ENCODE results near the gene CDCP1. TPM values are rescaled to one million over a fixed set of nuclear protein-coding genes. Genes with fewer than 3 reads are reported as not detected.

Gene CDCP1
- total RNA-seq, 2 experiments from 2014 or later = 1.7 to 1.8 TPM

DNA sequence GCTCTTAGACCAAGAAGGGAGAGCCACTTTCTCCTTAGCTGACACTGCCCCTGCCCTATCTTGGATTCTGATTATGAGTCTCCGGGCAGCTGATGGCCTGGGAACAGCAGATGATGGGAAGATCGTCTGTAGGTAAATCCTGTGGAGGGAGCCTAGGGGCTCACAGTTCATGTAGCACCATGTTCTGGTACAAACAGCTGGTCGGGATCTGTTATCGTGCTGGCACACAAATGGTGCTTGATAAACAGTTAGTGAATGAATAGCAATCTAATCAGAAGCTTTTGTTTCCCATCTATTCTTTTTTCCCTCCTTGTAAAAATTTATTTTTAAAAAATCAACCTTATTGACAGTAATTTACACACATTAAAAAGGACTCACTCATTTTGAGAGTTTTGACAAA, 26.8 kb downstream of the CDCP1 start:
- H3K4me1 Mint-ChIP-seq (ENCODE audit: low read depth) = peaks cover 33% of the 10 kb centered on the region

DNA sequence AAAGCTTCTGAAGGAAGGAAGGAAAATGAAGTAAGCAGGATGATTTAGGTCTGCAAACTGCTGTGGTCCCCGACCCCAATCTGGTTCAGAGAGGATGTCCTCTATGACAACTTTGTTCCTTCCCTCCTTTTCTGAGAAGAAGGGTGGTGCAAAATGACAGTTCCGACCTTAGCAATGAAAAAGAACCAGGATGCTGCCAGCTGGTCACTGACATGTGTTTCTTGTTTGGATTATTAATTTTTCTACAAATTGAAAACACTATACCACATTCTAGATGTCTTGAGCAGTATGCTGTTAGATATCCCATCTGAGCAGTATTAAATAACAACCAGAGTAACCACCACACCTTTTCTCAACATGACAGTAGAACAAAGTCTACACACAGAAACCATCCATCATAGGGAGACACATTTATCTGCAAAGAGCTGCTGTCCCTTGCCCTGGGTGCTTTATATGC, 27.5 kb downstream of the CDCP1 start:
- Histone ChIP-seq H3K27ac (ENCODE audit: low read depth in 1 of 2, low read length in 2 of 2) (peak overlapping the region in 1 of 2 donors; percentile 2), H3K27me3 (ENCODE audit: control insufficient read depth in 1 of 2, insufficient read depth in 2 of 2, low read length in 2 of 2) (no peaks in the 10 kb centered on the region), H3K4me3 (ENCODE audit: low read length) (no peak overlapping the region), H3K4me1 (ENCODE audit: insufficient read depth, low read length) (peaks cover 25% of the 10 kb centered on the region), H3K9me3 (ENCODE audit: control insufficient read depth in 1 of 2, insufficient read depth in 1 of 2, low read length in 2 of 2) (no peaks in the 10 kb centered on the region), H3K36me3 (ENCODE audit: insufficient read depth, low read length) (no peaks in the 10 kb centered on the region)
- peaks cover 5% of the 10 kb centered on the region for H3K36me3 Mint-ChIP-seq (ENCODE audit: low read depth)
- ChIA-PET POLR2A (interaction anchor here (0.6 to 2.0 kb wide), 7 partner anchors 11 to 1624 kb away, joined by 3 to 9 read pairs (median 3); no protein-coding TSS in a partner anchor), CTCF (no interaction called here)
- ATAC-seq (ENCODE audit: poor library complexity) = no peak
- no peaks in the 10 kb centered on the region for H3K9me3 Mint-ChIP-seq
- intact Hi-C loops (cut with DNase I, micrococcal nuclease) = loop anchor here in 1 of 2 experiments (5.0 kb wide), 2 partner anchors 49 to 76 kb away; no protein-coding TSS in a partner anchor
- H3K4me1 Mint-ChIP-seq (ENCODE audit: low read depth) = peaks cover 41% of the 10 kb centered on the region
- no peaks in the 10 kb centered on the region for H3K27me3 Mint-ChIP-seq
- no peak overlapping the region for H3K4me3 Mint-ChIP-seq
- TF ChIP-seq, protein P1, sequence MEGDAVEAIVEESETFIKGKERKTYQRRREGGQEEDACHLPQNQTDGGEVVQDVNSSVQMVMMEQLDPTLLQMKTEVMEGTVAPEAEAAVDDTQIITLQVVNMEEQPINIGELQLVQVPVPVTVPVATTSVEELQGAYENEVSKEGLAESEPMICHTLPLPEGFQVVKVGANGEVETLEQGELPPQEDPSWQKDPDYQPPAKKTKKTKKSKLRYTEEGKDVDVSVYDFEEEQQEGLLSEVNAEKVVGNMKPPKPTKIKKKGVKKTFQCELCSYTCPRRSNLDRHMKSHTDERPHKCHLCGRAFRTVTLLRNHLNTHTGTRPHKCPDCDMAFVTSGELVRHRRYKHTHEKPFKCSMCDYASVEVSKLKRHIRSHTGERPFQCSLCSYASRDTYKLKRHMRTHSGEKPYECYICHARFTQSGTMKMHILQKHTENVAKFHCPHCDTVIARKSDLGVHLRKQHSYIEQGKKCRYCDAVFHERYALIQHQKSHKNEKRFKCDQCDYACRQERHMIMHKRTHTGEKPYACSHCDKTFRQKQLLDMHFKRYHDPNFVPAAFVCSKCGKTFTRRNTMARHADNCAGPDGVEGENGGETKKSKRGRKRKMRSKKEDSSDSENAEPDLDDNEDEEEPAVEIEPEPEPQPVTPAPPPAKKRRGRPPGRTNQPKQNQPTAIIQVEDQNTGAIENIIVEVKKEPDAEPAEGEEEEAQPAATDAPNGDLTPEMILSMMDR (IDR thresholded peaks at IDR 0.05) = no peak
- H3K27ac Mint-ChIP-seq = peak overlapping the region; percentile 77
- DNase-seq = no peak

More for the DNA sequence above, 26.8 kb downstream of the CDCP1 start:
- H3K36me3 ChIP-seq (ENCODE audit: insufficient read depth, low read length) = no peaks in the 10 kb centered on the region
- Mint-ChIP-seq H3K27me3 (no peaks in the 10 kb centered on the region), H3K36me3 (ENCODE audit: low read depth) (peaks cover 5% of the 10 kb centered on the region), H3K27ac (no peak overlapping the region), H3K4me3 (no peak overlapping the region), H3K9me3 (no peaks in the 10 kb centered on the region)
- ATAC-seq (ENCODE audit: poor library complexity) = no peak
- peaks cover 21% of the 10 kb centered on the region for H3K4me1 ChIP-seq (ENCODE audit: insufficient read depth, low read length)
- H3K9me3 ChIP-seq (ENCODE audit: control insufficient read depth in 1 of 2, insufficient read depth in 1 of 2, low read length in 2 of 2) = no peaks in the 10 kb centered on the region
- intact Hi-C loops (cut with DNase I, micrococcal nuclease) = loop anchor here in 1 of 2 experiments (5.0 kb wide), 2 partner anchors 48 to 77 kb away; no protein-coding TSS in a partner anchor
- ChIA-PET CTCF (interaction anchor here (0.9 kb wide), 1 partner anchor 79 kb away, joined by 3 read pairs; no protein-coding TSS in a partner anchor), POLR2A (interaction anchor here (2.0 kb wide), 1 partner anchor 10 kb away, joined by 5 read pairs; no protein-coding TSS in a partner anchor)
- H3K27ac ChIP-seq (ENCODE audit: low read depth in 1 of 2, low read length in 2 of 2) = no peak overlapping the region
- DNase-seq = no peak
- H3K4me3 ChIP-seq (ENCODE audit: low read length) = no peak overlapping the region
- TF ChIP-seq, protein P1 (IDR thresholded peaks at IDR 0.05) = no peak
- no peaks in the 10 kb centered on the region for H3K27me3 ChIP-seq (ENCODE audit: control insufficient read depth in 1 of 2, insufficient read depth in 2 of 2, low read length in 2 of 2)

DNA sequence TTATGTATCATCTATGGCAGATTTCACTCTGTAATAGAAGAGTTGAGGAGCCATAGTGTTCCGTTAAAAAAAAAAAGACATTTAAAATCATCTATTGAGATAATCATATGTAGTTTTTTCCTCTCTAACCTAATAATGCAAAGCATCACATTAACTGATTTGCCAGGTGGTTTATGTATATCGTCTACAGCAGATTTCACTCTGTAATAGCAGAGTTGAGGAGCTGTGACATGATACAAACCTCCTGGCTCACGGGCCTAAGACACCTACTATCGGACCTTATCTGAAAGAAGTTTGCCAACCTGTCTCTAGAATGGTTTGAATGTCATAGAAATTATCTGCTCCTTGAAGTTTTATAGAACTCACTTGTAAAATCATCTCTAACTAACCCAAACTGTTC, 29.8 kb downstream of the CDCP1 start:
- DNase-seq = no peak
- ChIA-PET CTCF (no interaction called here), POLR2A (no interaction called here)
- peaks cover 5% of the 10 kb centered on the region for H3K36me3 Mint-ChIP-seq (ENCODE audit: low read depth)
- intact Hi-C loops (cut with DNase I, micrococcal nuclease) = loop anchor here in 1 of 2 experiments (5.0 kb wide), 2 partner anchors 51 to 74 kb away; no protein-coding TSS in a partner anchor
- H3K27me3 Mint-ChIP-seq = no peaks in the 10 kb centered on the region
- no peaks in the 10 kb centered on the region for H3K9me3 Mint-ChIP-seq
- no peak for ATAC-seq (ENCODE audit: poor library complexity)
- H3K9me3 ChIP-seq (ENCODE audit: control insufficient read depth in 1 of 2, insufficient read depth in 1 of 2, low read length in 2 of 2) = peaks cover 0 to 3% of the 10 kb centered on the region in 2 experiments
- no peak overlapping the region for H3K4me3 ChIP-seq (ENCODE audit: low read length)
- no peak overlapping the region for H3K27ac Mint-ChIP-seq
- no peak overlapping the region for H3K27ac ChIP-seq (ENCODE audit: low read depth in 1 of 2, low read length in 2 of 2)
- H3K4me1 ChIP-seq (ENCODE audit: insufficient read depth, low read length) = peaks cover 38% of the 10 kb centered on the region
- H3K36me3 ChIP-seq (ENCODE audit: insufficient read depth, low read length) = no peaks in the 10 kb centered on the region
- peaks cover 62% of the 10 kb centered on the region for H3K4me1 Mint-ChIP-seq (ENCODE audit: low read depth)
- no peak overlapping the region for H3K4me3 Mint-ChIP-seq
- TF ChIP-seq, protein P1 (IDR thresholded peaks at IDR 0.05) = no peak
- no peaks in the 10 kb centered on the region for H3K27me3 ChIP-seq (ENCODE audit: control insufficient read depth in 1 of 2, insufficient read depth in 2 of 2, low read length in 2 of 2)
